Activated gamma-delta T cell treated with Interleukin-2 at 50 U/mL for 16 hours (primary cell): Measurements from ENCODE around the gene HS1BP3.

ENCODE experiments used
- DNase-seq: peaks from one replicate; pipeline ENCODE4 v3.0.0-alpha.2; 2020

The HS1BP3 gene

GRCh38 chr2:20627712-20628380, 23.1 kb downstream of the HS1BP3 start:
- no peak for DNase-seq

- no peak for DNase-seq
Measured at GRCh38 chr2:20626698-20627513, 24.0 kb downstream of the HS1BP3 start.

- DNase-seq, result no peak
Measured at GRCh38 chr2:20626392-20626697, 24.6 kb downstream of the HS1BP3 start.

- DNase-seq, result no peak
Measured at GRCh38 chr2:20625491-20626391, 25.2 kb downstream of the HS1BP3 start.

GRCh38 chr2:20624884-20625485, 25.9 kb downstream of the HS1BP3 start:
- no peak for DNase-seq

GRCh38 chr2:20624156-20624883, 26.6 kb downstream of the HS1BP3 start:
- no peak for DNase-seq

GRCh38 chr2:20623741-20624155, 27.1 kb downstream of the HS1BP3 start:
- DNase-seq, result no peak

- no peak for DNase-seq
Measured at GRCh38 chr2:20623241-20623640, 27.7 kb downstream of the HS1BP3 start.

- DNase-seq, result no peak
Measured at GRCh38 chr2:20622731-20623130, 28.2 kb downstream of the HS1BP3 start.

- DNase-seq, result no peak
Measured at GRCh38 chr2:20622296-20622686, 28.6 kb downstream of the HS1BP3 start.

GRCh38 chr2:20621366-20622295, 29.3 kb downstream of the HS1BP3 start:
- no peak for DNase-seq

GRCh38 chr2:20620696-20621365, 30.1 kb downstream of the HS1BP3 start:
- no peak for DNase-seq

GRCh38 chr2:20620271-20620681, 30.6 kb downstream of the HS1BP3 start:
- no peak for DNase-seq

GRCh38 chr2:20619624-20620024, 31.3 kb downstream of the HS1BP3 start:
- no peak for DNase-seq

GRCh38 chr2:20618886-20619521, 31.9 kb downstream of the HS1BP3 start:
- no peak for DNase-seq

GRCh38 chr2:20618468-20618885, 32.4 kb downstream of the HS1BP3 start:
- no peak for DNase-seq

GRCh38 chr2:20617892-20618467, 32.9 kb downstream of the HS1BP3 start:
- no peak for DNase-seq

GRCh38 chr2:20617081-20617575, 33.8 kb downstream of the HS1BP3 start:
- no peak for DNase-seq

- DNase-seq, result no peak
Measured at GRCh38 chr2:20616341-20616871, 34.5 kb downstream of the HS1BP3 start.
